Esophagus squamous epithelium (tissue), 4 donors: ENCODE measurements around the gene CSPG4.

Source experiments
- CTCF ChIP-seq, 6 experiments: fragments of 450-650 bp in 4 of 6; fragments of 200-600 bp in 2 of 6; sonication (generic) in 2 of 6; IDR thresholded peaks; one replicate each; pipeline ENCODE4 v1.5.1; 2016 to 2019; ENCODE audit warnings: antibody characterized with exemption in 6 of 6, mild to moderate bottlenecking in 4 of 6, moderate library complexity in 4 of 6
- POLR2A ChIP-seq, 4 donors: fragments of 450-650 bp; IDR thresholded peaks; one replicate each; pipeline ENCODE4 v1.6.1; 2017; ENCODE audit warnings: antibody characterized with exemption in 4 of 4, mild to moderate bottlenecking in 4 of 4, moderate library complexity in 3 of 4

- TF ChIP-seq CTCF (IDR thresholded peaks at IDR 0.05) (no peak), POLR2A (IDR thresholded peaks at IDR 0.05) (no peak)
Measured at GRCh38 chr15:75655931-75656330, 56.7 kb downstream of the CSPG4 start.
